IMR-90 (cell line): ENCODE measurements around the gene SH3RF1. TPM values are rescaled to one million over a fixed set of nuclear protein-coding genes. Genes with fewer than 3 reads are reported as not detected.

ENCODE experiments used
- ATAC-seq: fragments of 200-7000 bp; cut with Tn5 transposase; 2 replicates; pipeline ENCODE4 v1.9.1; 2020; ENCODE audit warnings: low read depth, mild to moderate bottlenecking, moderate library complexity
- BruUV-seq: library from RNA; stranded (reverse); fragments of 400-500 nt; replicated peaks from 2 replicates; lab custom pipeline; 2021; lab: Mats Ljungman, UMichigan
- CTCF ChIA-PET: fragments of 300-600 bp; formaldehyde crosslinking; extraction: SDS; loops from one replicate; lab custom pipeline; 2021; ENCODE audit warnings: antibody characterized with exemption; lab: Yijun Ruan, JAX
- POLR2A ChIA-PET: fragments of 300-600 bp; sonication (Branson Sonifier 250); formaldehyde crosslinking; loops from one replicate; lab custom pipeline; 2022; ENCODE audit warnings: antibody characterized with exemption; ENCODE audit not compliant: unreplicated experiment; lab: Charles Lee
- DNase-seq: peaks from one replicate; pipeline ENCODE4 v3.0.0; 2013
- H2AFZ ChIP-seq: replicated peaks from 2 replicates; pipeline ENCODE3; 2013; ENCODE audit warnings: low read length, mild to moderate bottlenecking; ENCODE audit not compliant: poor library complexity
- H2AK5ac ChIP-seq: 2 replicates; pipeline ENCODE4 v1.6.1; 2013; ENCODE audit warnings: low read depth, low read length, inconsistent platforms
- H2AK9ac ChIP-seq: replicated peaks from 2 replicates; pipeline ENCODE3; 2013; ENCODE audit warnings: mild to moderate bottlenecking, low read depth, low read length, moderate library complexity; ENCODE audit not compliant: poor library complexity
- H2BK120ac ChIP-seq: 2 replicates; pipeline ENCODE4 v1.6.1; 2013; ENCODE audit warnings: low read depth, low read length, inconsistent platforms
- H2BK15ac ChIP-seq: 3 replicates; pipeline ENCODE4 v1.6.1; 2013; ENCODE audit warnings: low read depth, low read length, inconsistent platforms
- H2BK20ac ChIP-seq: 2 replicates; pipeline ENCODE4 v1.6.1; 2013; ENCODE audit warnings: low read depth, mild to moderate bottlenecking, inconsistent platforms, low read length, moderate library complexity
- H2BK5ac ChIP-seq: 2 replicates; pipeline ENCODE4 v1.6.1; 2013; ENCODE audit warnings: mild to moderate bottlenecking, low read depth, low read length, inconsistent platforms; ENCODE audit not compliant: poor library complexity, severe bottlenecking
- H3K14ac ChIP-seq: replicated peaks from 2 replicates; pipeline ENCODE4 v1.6.1; 2013; ENCODE audit warnings: low read depth, low read length, inconsistent platforms
- H3K18ac ChIP-seq: 2 replicates; pipeline ENCODE4 v1.6.1; 2013; ENCODE audit warnings: low read depth, low read length, control low read depth
- H3K23ac ChIP-seq: 2 replicates; pipeline ENCODE4 v1.6.1; 2013; ENCODE audit warnings: low read depth, low read length, inconsistent platforms
- H3K27ac ChIP-seq: 2 replicates; pipeline ENCODE4 v1.5.1; 2013; ENCODE audit warnings: mild to moderate bottlenecking, control low read depth, low read length; ENCODE audit not compliant: insufficient read depth
- H3K27me3 ChIP-seq: 2 replicates; pipeline ENCODE4 v1.6.1; 2013; ENCODE audit warnings: low read length; ENCODE audit not compliant: control insufficient read depth, insufficient read depth
- H3K36me3 ChIP-seq: 2 replicates; pipeline ENCODE4 v1.6.1; 2013; ENCODE audit warnings: low read length, mixed read lengths; ENCODE audit not compliant: control insufficient read depth, insufficient read depth
- H3K4ac ChIP-seq: 2 replicates; pipeline ENCODE4 v1.6.1; 2013; ENCODE audit warnings: low read depth, low read length, inconsistent platforms
- H3K4me1 ChIP-seq: 2 replicates; pipeline ENCODE4 v1.6.1; 2013; ENCODE audit warnings: low read length, mixed read lengths; ENCODE audit not compliant: control insufficient read depth, insufficient read depth
- H3K4me2 ChIP-seq: 2 replicates; pipeline ENCODE4 v1.6.1; 2013; ENCODE audit warnings: low read depth, mild to moderate bottlenecking, control low read depth, low read length, moderate library complexity
- H3K4me3 ChIP-seq: 2 replicates; pipeline ENCODE4 v1.5.1; 2013; ENCODE audit warnings: low read depth, mild to moderate bottlenecking, control low read depth, low read length, moderate library complexity; ENCODE audit not compliant: insufficient read depth
- H3K56ac ChIP-seq: 2 replicates; pipeline ENCODE4 v1.6.1; 2013; ENCODE audit warnings: low read length, inconsistent platforms; ENCODE audit not compliant: insufficient read depth; ENCODE audit errors: extremely low read depth
- H3K79me1 ChIP-seq, 2 experiments: 2 replicates each; pipeline ENCODE4 v1.6.1; 2013; ENCODE audit warnings: low read length in 2 of 2, inconsistent platforms in 1 of 2, low read depth in 1 of 2
- H3K9ac ChIP-seq: 2 replicates; pipeline ENCODE4 v1.6.1; 2013; ENCODE audit warnings: low read depth, low read length, control low read depth
- H3K9me1 ChIP-seq: 2 replicates; pipeline ENCODE4 v1.6.1; 2013; ENCODE audit warnings: low read length, inconsistent platforms; ENCODE audit not compliant: insufficient read depth
- H3K9me3 ChIP-seq: 2 replicates; pipeline ENCODE4 v1.6.1; 2013; ENCODE audit warnings: low read length; ENCODE audit not compliant: control insufficient read depth, insufficient read depth
- H4K20me1 ChIP-seq: 2 replicates; pipeline ENCODE4 v1.6.1; 2013; ENCODE audit warnings: low read length, inconsistent platforms; ENCODE audit not compliant: insufficient read depth
- H4K5ac ChIP-seq: 2 replicates; pipeline ENCODE4 v1.6.1; 2013; ENCODE audit warnings: mild to moderate bottlenecking, low read depth, low read length, control low read depth
- H4K8ac ChIP-seq, 2 experiments: 2 replicates each; pipeline ENCODE4 v1.6.1; 2013; ENCODE audit warnings: low read depth in 2 of 2, low read length in 2 of 2, control low read depth in 1 of 2, inconsistent platforms in 1 of 2
- H4K91ac ChIP-seq: 2 replicates; pipeline ENCODE4 v1.6.1; 2013; ENCODE audit warnings: low read depth, low read length, inconsistent platforms; ENCODE audit not compliant: insufficient read depth
- CHD1 ChIP-seq: IDR thresholded peaks from 2 replicates; pipeline ENCODE4 v1.6.1; 2012; ENCODE audit warnings: low read depth, low read length, improper control_type of control experiment
- MAFK ChIP-seq: IDR thresholded peaks from 2 replicates; pipeline ENCODE4 v1.6.1; 2012; ENCODE audit warnings: low read depth, low read length, improper control_type of control experiment
- dilution Hi-C: fragments of 300-500 bp; cut with HindIII; formaldehyde crosslinking; loops from one replicate; pipeline ENCODE4 v1.14.3; 2018; ENCODE audit warnings: low sequenced_read_pairs; ENCODE audit not compliant: unreplicated experiment
- in situ Hi-C: fragments of 300-500 bp; cut with MboI; formaldehyde crosslinking; loops from 3 replicates; pipeline ENCODE4 v1.14.3; 2019; ENCODE audit warnings: low sequenced_read_pairs, inconsistent platforms, mixed read lengths
- intact Hi-C: fragments of 100-400 bp; cut with micrococcal nuclease; formaldehyde crosslinking; loops from 2 replicates; pipeline ENCODE4 v1.10.0; 2022
- polyA plus RNA-seq, 3 experiments: library from polyadenylated mRNA; depleted of rRNA; stranded (reverse); fragments of >200 nt; gene quantifications; 2 replicates each; pipeline ENCODE4 v1.2.3, GENCODE V29; 2012; ENCODE audit warnings: low replicate concordance in 1 of 3
- total RNA-seq: library from RNA; depleted of rRNA; stranded (reverse); fragments of >200 nt; gene quantifications from 2 replicates; pipeline ENCODE4 v1.2.3, GENCODE V29; 2012

The SH3RF1 gene
- total and polyA plus RNA-seq, 2 of the 4 experiments (the other 2 are of a cell fraction): 22.0 to 29.8 TPM

- Histone ChIP-seq H4K8ac (no peak overlapping the region), H4K91ac (no peak overlapping the region), H4K20me1 (peaks cover 45% of the 10 kb centered on the region), H3K14ac (no peak overlapping the region), H3K18ac (no peak overlapping the region), H2BK120ac (no peak overlapping the region), H2AK5ac (no peak overlapping the region), H3K27me3 (no peaks in the 10 kb centered on the region), H2AK9ac (no peak overlapping the region), H2AFZ (no peak overlapping the region), H3K4me3 (no peak overlapping the region), H2BK5ac (no peak overlapping the region), H3K56ac (no peak overlapping the region), H3K9ac (no peak overlapping the region), H3K4ac (no peak overlapping the region), H3K9me3 (no peaks in the 10 kb centered on the region), H3K27ac (no peak overlapping the region), H2BK20ac (no peak overlapping the region), H2BK15ac (no peak overlapping the region), H3K36me3 (0 out of 2 replicates have a peak, but pooled peaks cover 1% of the 10 kb centered on the region), H3K23ac (no peak overlapping the region), H3K4me2 (no peak overlapping the region), H3K79me1 (peaks cover 33 to 80% of the 10 kb centered on the region in 2 experiments), H3K4me1 (peaks cover 21% of the 10 kb centered on the region), H4K5ac (no peak overlapping the region), H3K9me1 (peaks cover 20% of the 10 kb centered on the region)
- BruUV-seq: no TSS peak
- TF ChIP-seq MAFK (no peak), CHD1 (no peak)
- intact Hi-C loops: no loop called here
- DNase-seq: no peak
- ChIA-PET CTCF (no interaction called here), POLR2A (no interaction called here)
- dilution Hi-C loops: no loop called here
- ATAC-seq: no peak
- in situ Hi-C loops: no loop called here
Observed at GRCh38 chr4:169205744-169206080, 65.0 kb downstream of the SH3RF1 start.
